HG02642 (cell line): ENCODE results near the gene ZKSCAN5.
"Not testable (repeated sequence)": the region's sequence is repeated elsewhere in the genome, so short reads cannot be mapped to it uniquely, and the experiment has no call there.

ENCODE experiments used
- ATAC-seq: cut with Tn5 transposase; IDR thresholded peaks from one replicate; pipeline ENCODE4 v1.9.1; 2021; ENCODE audit warnings: mild to moderate bottlenecking; ENCODE audit not compliant: unreplicated experiment, poor library complexity

Gene ZKSCAN5

GRCh38 chr7:99579956-99580777 lies 75.7 kb downstream of the ZKSCAN5 start:
- ATAC-seq, result no peak

DNA sequence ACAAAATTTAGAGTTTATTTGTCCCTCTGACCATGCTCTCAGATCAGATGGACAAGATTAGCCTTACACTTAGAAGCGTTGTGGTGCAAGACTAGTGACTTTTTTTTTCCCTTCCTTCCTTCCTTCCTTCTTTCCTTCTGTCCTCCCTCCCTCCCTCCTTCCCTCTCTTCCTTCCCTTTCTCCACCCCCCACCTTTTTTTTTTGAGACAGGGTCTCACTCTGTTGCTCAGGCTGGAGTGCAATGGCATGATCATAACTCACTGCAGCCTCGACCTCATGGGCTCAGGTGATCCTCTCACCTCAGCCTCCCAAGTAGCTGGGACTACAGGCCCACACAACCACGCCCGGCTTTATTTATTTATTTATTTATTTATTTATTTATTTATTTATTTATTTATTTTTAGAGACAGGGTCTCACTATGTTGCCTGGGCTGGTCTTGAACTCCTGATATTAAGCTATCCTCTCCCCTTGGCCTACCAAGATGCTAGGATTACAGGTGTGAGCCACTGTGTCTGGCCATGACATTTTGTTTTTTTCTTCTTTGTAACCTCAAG lies 76.4 kb downstream of the ZKSCAN5 start:
- not testable (repeated sequence) for ATAC-seq
